ENCODE results near the gene PNKP.
"Not testable (repeated sequence)": the region's sequence is repeated elsewhere in the genome, so short reads cannot be mapped to it uniquely, and the experiment has no call there.

The PNKP gene

GRCh38 chr19:49840736-49841249 lies 26.6 kb downstream of the PNKP start:
- no peak for DNase-seq

GRCh38 chr19:49840321-49840720 lies 27.1 kb downstream of the PNKP start:
- no peak for DNase-seq

- DNase-seq, result no peak
Measured at GRCh38 chr19:49839713-49840112, 27.7 kb downstream of the PNKP start.

- no peak for DNase-seq
Measured at GRCh38 chr19:49838885-49839588, 28.3 kb downstream of the PNKP start.

GRCh38 chr19:49837425-49837824 lies 30.0 kb downstream of the PNKP start:
- no peak for DNase-seq

GRCh38 chr19:49837009-49837310 lies 30.4 kb downstream of the PNKP start:
- no peak for DNase-seq

GRCh38 chr19:49836176-49837008 lies 31.0 kb downstream of the PNKP start:
- DNase-seq, result no peak

GRCh38 chr19:49835562-49835961 lies 31.8 kb downstream of the PNKP start:
- no peak for DNase-seq

- DNase-seq, result no peak
Measured at GRCh38 chr19:49833599-49833998, 33.8 kb downstream of the PNKP start.

- no peak for DNase-seq
Measured at GRCh38 chr19:49832556-49832955, 34.8 kb downstream of the PNKP start.

- no peak for DNase-seq
Measured at GRCh38 chr19:49831592-49831991, 35.8 kb downstream of the PNKP start.

GRCh38 chr19:49830766-49831165 lies 36.6 kb downstream of the PNKP start:
- DNase-seq, result no peak

GRCh38 chr19:49829721-49830120 lies 37.7 kb downstream of the PNKP start:
- DNase-seq, result no peak

- no peak for DNase-seq
Measured at GRCh38 chr19:49829200-49829599, 38.2 kb downstream of the PNKP start.

GRCh38 chr19:49827034-49827433 lies 40.3 kb downstream of the PNKP start:
- DNase-seq, result no peak

- DNase-seq, result no peak
Measured at GRCh38 chr19:49824662-49825061, 42.7 kb downstream of the PNKP start.

- DNase-seq, result no peak
Measured at GRCh38 chr19:49823472-49823871, 43.9 kb downstream of the PNKP start.

GRCh38 chr19:49820125-49820524 lies 47.3 kb downstream of the PNKP start:
- no peak for DNase-seq

GRCh38 chr19:49819452-49820115 lies 47.8 kb downstream of the PNKP start:
- DNase-seq, result not testable (repeated sequence)

- DNase-seq, result no peak
Measured at GRCh38 chr19:49818649-49819370, 48.6 kb downstream of the PNKP start.

GRCh38 chr19:49817964-49818648 lies 49.3 kb downstream of the PNKP start, which contains the start of gene MED25:
TSS of gene MED25 (plus strand) at chr19:49818289. CDS start at chr19:49818342, 53 bp downstream.
- peak; percentile 94 for DNase-seq

- DNase-seq, result no peak
Measured at GRCh38 chr19:49816590-49816989, 50.8 kb downstream of the PNKP start.
